HG03442 (cell line): Measurements from ENCODE around the gene INSL4.

Source experiments
- ATAC-seq: cut with Tn5 transposase; IDR thresholded peaks from one replicate; pipeline ENCODE4 v1.9.1; 2021; ENCODE audit warnings: mild to moderate bottlenecking, moderate library complexity; ENCODE audit not compliant: unreplicated experiment

Gene INSL4

DNA sequence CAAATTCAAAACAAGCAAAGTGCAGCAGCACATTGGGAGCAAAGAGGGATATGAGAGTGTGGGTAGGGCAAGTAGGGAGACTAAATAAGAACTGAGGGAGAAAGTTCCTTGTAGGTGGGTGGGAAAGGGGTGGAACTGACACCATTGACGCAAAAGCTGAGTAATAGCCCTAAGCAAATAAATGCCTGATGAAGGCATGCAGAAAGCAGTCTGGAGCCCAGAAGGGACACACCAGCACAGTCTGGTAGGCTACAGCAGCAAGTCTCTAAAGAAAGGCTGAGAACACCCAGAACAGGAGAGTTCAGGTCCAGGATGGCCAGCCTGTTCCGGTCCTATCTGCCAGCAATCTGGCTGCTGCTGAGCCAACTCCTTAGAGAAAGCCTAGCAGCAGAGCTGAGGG is at the start of gene INSL4:
Gene INSL4, plus strand, starts transcription at position 208 of the 400 bp plus-strand sequence. Its CDS starts 105 bp downstream, at position 313.
- ATAC-seq = no peak

DNA sequence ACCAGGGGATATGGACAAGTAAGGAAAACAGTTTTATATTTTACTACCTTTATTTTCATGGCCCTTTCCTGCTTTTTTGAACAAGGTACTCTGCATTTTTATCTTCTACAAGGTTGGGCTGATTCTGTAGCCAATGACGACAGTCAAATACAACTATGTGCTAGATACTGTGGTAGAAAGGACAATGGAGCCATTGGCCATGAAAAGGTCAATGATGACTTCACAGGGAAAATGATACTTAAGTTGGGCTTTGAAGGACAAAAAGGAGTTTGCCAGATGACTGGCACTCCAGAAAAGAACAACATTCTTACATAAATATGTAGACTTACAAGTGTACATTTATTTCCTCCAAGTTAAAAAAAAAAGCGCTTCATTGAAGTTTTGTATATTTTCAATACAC is 46.4 kb upstream of the INSL4 start:
- no peak for ATAC-seq

DNA sequence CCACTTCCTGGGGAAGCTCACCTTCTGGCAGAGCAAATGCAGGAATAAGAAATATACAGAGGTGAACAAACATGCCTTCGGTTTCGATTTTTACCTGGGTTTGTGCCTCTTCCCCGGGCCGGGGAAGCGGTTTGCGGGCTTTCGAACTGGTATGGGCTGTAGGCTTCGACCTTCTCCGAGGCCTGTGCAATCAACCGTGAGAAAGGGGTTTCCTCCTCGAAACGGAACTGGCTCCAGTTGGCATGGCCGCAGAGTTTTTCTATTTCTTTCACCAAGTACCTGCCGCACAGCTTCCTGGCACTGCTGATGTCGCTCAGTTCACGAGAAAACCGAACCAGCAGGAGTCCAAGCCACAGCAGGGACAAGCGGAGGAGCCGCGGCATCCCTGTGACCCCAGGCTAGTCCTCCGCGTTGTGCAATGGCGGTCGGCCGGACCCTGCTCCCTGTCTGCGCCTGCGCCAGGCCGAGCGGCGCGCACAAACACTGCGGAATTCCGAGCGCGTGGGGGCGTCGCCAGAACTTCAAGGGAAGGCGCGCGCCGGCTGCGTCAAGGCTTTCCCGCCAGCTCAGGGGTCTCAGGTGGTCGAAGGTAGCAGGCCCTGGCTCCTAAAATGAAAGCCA is 45.9 kb upstream of the INSL4 start, which contains the start of gene INSL6:
Gene INSL6, minus strand, starts transcription at position 420 of the 621 bp plus-strand sequence. Its CDS starts 37 bp downstream, at position 383.
- no peak for ATAC-seq

GRCh38 chr9:5186416-5187169 is 44.6 kb upstream of the INSL4 start:
- peak; percentile 60 for ATAC-seq

- ATAC-seq = no peak
Observed at GRCh38 chr9:5188060-5188984, 42.9 kb upstream of the INSL4 start.

DNA sequence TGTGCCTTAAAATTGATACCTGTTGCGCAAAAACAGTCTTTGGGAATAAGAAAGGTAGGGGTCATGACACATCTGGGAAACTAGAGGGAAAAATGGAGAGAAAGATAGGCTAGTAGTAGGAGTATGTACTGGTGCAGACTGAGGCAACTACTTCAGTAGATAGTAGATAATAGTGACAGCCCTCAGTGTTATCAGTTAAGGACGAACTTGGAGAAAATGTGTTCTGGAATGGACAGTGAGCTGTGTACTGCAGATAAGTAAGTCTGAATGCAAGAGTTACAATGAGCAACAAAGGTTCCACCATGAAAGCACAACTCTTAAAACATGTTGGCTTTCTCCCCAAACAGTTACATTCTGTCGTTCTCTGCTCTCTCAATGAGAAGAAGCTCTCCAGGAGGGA is 39.2 kb upstream of the INSL4 start:
- ATAC-seq = no peak

DNA sequence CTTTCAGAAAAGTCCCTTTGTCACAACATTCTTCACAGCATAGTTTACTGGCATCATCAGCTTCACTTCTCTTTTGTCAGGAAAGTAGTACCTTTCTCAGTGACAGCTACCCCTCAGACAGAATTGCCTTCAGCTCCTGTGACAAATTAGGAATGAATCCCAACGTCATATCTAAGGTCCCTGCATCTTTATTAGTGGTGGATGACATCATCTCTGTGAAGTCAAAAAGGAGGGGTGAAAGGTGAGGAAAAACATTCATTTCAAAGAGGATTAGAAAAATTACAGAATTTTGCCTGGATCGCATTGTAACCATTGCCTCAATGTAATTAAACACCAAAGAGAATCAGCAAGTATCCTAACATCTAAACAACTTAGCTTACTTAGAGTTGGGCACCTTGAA is 37.9 kb upstream of the INSL4 start:
- no peak for ATAC-seq

DNA sequence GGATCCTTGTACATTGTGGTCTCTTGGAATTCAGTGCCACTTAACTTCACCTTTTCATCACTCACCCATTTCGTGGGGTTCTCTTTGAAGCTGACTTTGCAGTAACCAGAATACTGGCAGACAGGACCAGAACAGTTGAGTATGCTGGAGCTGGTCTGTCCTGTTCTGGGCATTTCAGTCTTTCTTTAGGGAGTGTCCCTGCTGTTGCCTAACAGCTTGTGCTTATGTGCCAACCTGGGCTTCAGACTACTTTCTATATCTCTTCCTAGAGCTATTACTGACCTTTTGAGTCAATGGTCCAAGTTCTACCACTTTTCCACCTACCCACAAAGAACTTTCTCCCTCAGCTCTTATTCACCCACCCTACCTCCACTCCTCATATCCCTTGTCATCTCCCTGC is 35.8 kb upstream of the INSL4 start:
- no peak for ATAC-seq

GRCh38 chr9:5205071-5205470 is 26.1 kb upstream of the INSL4 start:
- ATAC-seq = no peak

DNA sequence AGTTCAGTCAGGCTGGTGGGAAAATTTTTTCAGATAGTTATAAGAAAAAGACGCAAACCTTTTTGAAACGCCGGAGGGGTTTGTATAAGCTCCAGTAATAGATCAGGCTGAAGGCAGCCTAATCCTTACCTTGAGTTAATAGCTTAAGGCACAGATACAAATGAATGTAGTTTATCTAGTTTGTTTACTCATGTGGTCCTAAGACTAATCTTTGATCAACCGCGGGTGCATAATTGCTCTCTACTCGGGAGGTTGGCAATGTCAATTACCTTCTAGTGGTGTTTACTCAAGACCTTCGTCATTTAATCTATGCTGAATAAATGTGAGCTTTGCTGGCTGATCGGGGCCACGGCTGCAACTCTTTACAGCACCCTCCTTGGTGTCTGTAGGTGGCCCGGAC is 665 bp upstream of the INSL4 start:
- no peak for ATAC-seq

DNA sequence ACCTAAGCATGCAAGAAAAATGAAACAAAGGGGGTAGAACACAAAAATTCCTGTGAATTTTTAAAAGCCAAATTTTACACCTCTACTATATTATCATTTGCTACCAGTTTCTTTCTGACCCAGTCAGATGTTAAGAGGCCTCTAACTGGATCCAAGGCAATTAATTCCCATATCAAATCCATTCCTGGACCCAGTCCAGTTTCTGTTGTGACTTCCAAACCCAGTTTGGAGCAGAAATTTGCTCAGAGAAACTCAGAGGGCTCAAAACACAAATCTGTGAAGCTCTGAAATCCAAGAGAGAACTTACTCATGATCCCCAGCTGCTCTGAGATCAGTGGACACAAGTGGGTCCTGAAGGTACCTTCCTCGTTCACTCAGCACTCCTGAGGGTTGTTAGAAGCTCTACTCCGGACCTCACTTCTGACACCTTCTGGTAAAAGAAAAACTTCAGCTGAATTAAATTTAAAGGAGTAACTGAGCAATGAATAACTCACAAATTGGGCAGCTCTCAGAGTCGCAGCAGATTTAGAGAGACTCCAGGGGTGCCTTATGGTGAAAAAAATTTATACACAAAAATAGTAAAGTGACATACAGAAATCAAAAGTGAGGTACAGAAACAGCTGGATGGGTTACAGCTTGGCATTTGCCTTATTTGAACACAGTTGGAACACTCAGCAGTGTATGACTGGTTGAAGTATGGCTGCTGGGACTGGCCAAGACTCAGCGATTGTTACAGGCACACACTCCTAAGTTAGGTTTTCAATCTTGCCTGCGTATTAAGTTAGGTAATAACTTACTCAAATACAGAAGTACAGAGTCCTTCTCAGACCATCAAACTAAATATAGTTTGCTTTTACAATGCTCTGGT is 32.4 kb downstream of the INSL4 start:
- ATAC-seq = peak; percentile 59

GRCh38 chr9:5264219-5264595 is 33.0 kb downstream of the INSL4 start:
- no peak for ATAC-seq

DNA sequence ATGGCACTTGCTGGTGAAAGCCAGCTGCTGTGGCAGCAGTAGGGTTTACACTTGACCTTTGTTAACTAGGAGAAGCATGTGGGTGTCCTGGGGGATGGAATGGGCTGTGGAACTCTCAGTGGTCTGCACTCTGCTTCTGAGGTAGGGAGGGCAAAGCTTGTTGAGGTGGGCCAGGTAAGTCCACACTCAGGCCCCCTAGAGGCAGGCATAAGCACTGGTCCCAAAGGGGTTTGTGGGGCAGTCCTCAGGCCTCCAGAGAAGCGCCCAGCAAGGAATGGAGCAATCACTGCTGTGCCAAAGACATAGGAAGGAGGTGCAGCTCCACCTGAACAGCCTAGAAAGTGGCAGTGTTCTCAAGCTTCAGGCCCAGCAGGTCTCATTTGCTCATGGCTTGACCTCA is 34.7 kb downstream of the INSL4 start:
- no peak for ATAC-seq

- ATAC-seq = no peak
Observed at GRCh38 chr9:5269249-5269715, 38.1 kb downstream of the INSL4 start.

DNA sequence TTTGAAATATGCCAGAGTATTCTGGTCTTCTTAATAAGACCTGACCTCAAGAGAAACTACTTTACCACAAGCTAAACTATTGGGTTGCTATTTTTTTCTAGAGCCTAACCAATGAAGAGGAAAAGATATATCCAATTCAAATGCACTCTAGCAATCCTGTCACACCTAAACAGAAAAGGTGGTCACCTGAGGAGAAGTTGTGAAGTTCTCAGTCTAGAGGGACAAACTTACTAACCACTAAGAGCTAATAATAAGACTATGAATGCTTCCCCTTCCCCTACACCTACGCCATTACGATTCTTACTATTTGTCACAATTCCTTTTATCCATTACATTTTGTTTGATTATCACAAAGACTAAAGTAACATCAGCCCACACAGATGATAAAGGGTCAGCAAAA is 43.6 kb downstream of the INSL4 start:
- peak; percentile 59 for ATAC-seq

- peak; percentile 53 for ATAC-seq
Observed at GRCh38 chr9:5278486-5278885, 47.3 kb downstream of the INSL4 start.
